Measurements from ENCODE around the gene ACBD6. TPM values are rescaled to one million over a fixed set of nuclear protein-coding genes. Genes with fewer than 3 reads are reported as not detected.

ACBD6 gene
- total RNA-seq, 1 experiment from 2014 or later, result 74.7 TPM

DNA sequence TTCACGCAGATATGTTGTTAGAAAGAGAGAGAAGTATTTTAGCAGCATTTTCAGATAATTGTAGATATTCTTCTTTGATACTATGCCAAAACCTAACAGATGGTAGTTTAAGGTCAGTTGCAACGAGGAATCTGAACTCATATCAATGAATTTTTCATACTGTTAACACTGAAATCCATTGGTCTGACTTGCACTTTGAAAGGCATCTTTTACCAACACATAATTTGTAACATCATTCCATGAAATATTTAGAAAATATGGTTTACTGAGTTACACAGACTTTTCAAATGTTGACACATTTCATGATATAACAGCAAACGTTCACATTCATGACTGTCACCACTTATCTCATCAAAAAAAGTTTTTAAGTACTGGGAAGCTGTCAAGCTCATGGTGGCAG lies 4.6 kb downstream of the ACBD6 start:
- intact Hi-C loops (cut with micrococcal nuclease; ENCODE audit: unreplicated experiment), result no loop called here
- Mint-ChIP-seq H3K4me1 (ENCODE audit: low read depth, unreplicated experiment) (no peaks in the 10 kb centered on the region), H3K9me3 (ENCODE audit: unreplicated experiment) (no peaks in the 10 kb centered on the region), H3K27me3 (ENCODE audit: insufficient read depth, unreplicated experiment) (no peaks in the 10 kb centered on the region), H3K4me3 (ENCODE audit: unreplicated experiment) (no peak overlapping the region), H3K36me3 (ENCODE audit: insufficient read depth, unreplicated experiment) (peaks cover 36% of the 10 kb centered on the region), H3K27ac (ENCODE audit: unreplicated experiment) (no peak overlapping the region)
- no peaks in the 10 kb centered on the region for H3K9me3 ChIP-seq
- BruUV-seq (replicated peaks), result no TSS peak
- DNase-seq, result no peak
- H3K36me3 ChIP-seq (ENCODE audit: control insufficient read depth, insufficient read depth, low read length), result no peaks in the 10 kb centered on the region
- no peak overlapping the region for H3K4me3 ChIP-seq (ENCODE audit: low read depth, low read length)
- peaks cover 7% of the 10 kb centered on the region; the same call in 1 of the 2 replicates for H3K4me1 ChIP-seq
- CTCF ChIA-PET, result no interaction called here
- POLR2A ChIA-PET, result no interaction called here
- H3K27me3 ChIP-seq (replicated peaks; ENCODE audit: control insufficient read depth, insufficient read depth, low read length), result no peaks in the 10 kb centered on the region
- TF ChIP-seq, protein P1, sequence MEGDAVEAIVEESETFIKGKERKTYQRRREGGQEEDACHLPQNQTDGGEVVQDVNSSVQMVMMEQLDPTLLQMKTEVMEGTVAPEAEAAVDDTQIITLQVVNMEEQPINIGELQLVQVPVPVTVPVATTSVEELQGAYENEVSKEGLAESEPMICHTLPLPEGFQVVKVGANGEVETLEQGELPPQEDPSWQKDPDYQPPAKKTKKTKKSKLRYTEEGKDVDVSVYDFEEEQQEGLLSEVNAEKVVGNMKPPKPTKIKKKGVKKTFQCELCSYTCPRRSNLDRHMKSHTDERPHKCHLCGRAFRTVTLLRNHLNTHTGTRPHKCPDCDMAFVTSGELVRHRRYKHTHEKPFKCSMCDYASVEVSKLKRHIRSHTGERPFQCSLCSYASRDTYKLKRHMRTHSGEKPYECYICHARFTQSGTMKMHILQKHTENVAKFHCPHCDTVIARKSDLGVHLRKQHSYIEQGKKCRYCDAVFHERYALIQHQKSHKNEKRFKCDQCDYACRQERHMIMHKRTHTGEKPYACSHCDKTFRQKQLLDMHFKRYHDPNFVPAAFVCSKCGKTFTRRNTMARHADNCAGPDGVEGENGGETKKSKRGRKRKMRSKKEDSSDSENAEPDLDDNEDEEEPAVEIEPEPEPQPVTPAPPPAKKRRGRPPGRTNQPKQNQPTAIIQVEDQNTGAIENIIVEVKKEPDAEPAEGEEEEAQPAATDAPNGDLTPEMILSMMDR (IDR thresholded peaks at IDR 0.05; ENCODE audit: insufficient read depth in 1 of 2, low read depth in 1 of 2, low read length in 1 of 2, severe bottlenecking in 1 of 2, unreplicated experiment in 1 of 2), result no peak

DNA sequence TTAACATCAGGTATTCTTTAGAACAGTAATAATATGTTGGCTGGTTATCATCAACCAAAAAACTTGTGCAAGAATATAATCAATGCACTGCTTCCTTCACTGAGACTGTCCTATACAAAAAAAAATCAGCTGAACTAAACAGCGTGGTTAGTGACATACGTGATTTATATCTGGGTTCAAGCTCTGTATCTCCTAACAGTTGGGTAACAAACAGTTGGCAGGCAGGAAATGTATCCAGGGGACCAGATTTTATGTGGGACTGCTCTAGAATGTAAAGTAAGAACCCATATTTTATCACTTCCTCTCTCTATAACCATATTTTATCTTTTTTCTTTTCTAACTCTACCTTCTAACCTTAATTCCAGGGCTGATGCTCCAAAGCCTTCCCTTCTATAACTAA lies 8.0 kb downstream of the ACBD6 start:
- Histone ChIP-seq H3K4me1 (no peaks in the 10 kb centered on the region), H3K4me3 (ENCODE audit: low read depth, low read length) (no peak overlapping the region), H3K36me3 (ENCODE audit: control insufficient read depth, insufficient read depth, low read length) (no peaks in the 10 kb centered on the region), H3K9me3 (no peaks in the 10 kb centered on the region), H3K27me3 (replicated peaks; ENCODE audit: control insufficient read depth, insufficient read depth, low read length) (no peaks in the 10 kb centered on the region)
- no peaks in the 10 kb centered on the region for H3K4me1 Mint-ChIP-seq (ENCODE audit: low read depth, unreplicated experiment)
- TF ChIP-seq, protein P1 (IDR thresholded peaks at IDR 0.05; ENCODE audit: insufficient read depth in 1 of 2, low read depth in 1 of 2, low read length in 1 of 2, severe bottlenecking in 1 of 2, unreplicated experiment in 1 of 2), result no peak
- H3K4me3 Mint-ChIP-seq (ENCODE audit: unreplicated experiment), result no peak overlapping the region
- ChIA-PET CTCF (interaction anchor here (0.5 kb wide), 1 partner anchor 16 kb away, joined by 5 read pairs; no protein-coding TSS in a partner anchor), POLR2A (no interaction called here)
- H3K9me3 Mint-ChIP-seq (ENCODE audit: unreplicated experiment), result no peaks in the 10 kb centered on the region
- H3K36me3 Mint-ChIP-seq (ENCODE audit: insufficient read depth, unreplicated experiment), result peaks cover 21% of the 10 kb centered on the region
- no peaks in the 10 kb centered on the region for H3K27me3 Mint-ChIP-seq (ENCODE audit: insufficient read depth, unreplicated experiment)
- intact Hi-C loops (cut with micrococcal nuclease; ENCODE audit: unreplicated experiment), result no loop called here
- no TSS peak for BruUV-seq (replicated peaks)
- no peak for DNase-seq
- no peak overlapping the region for H3K27ac Mint-ChIP-seq (ENCODE audit: unreplicated experiment)

DNA sequence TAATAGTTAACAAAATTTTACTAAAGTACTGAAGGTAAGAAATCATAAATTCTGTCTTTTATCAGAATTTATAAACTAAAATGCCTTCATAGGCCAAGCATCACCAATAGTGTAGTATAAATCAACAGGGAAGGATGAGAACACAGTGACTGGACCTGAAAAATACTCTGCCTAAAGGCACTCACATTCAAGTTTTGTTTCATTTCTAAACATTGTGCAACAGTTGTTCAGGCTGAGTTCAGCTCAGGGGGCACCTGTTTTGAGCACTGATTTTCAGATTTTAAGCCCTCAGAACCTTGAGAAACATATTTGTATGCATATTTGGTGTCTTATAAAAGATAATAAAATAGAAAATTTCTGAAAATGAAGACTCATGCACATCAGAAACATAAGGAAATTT lies 12.4 kb downstream of the ACBD6 start:
- intact Hi-C loops (cut with micrococcal nuclease; ENCODE audit: unreplicated experiment), result no loop called here
- no TSS peak for BruUV-seq (replicated peaks)
- Mint-ChIP-seq H3K4me1 (ENCODE audit: low read depth, unreplicated experiment) (no peaks in the 10 kb centered on the region), H3K4me3 (ENCODE audit: unreplicated experiment) (no peak overlapping the region), H3K27me3 (ENCODE audit: insufficient read depth, unreplicated experiment) (no peaks in the 10 kb centered on the region), H3K36me3 (ENCODE audit: insufficient read depth, unreplicated experiment) (peaks cover 46% of the 10 kb centered on the region), H3K9me3 (ENCODE audit: unreplicated experiment) (no peaks in the 10 kb centered on the region), H3K27ac (ENCODE audit: unreplicated experiment) (no peak overlapping the region)
- H3K36me3 ChIP-seq (ENCODE audit: control insufficient read depth, insufficient read depth, low read length), result no peaks in the 10 kb centered on the region; the same call in 1 of the 2 replicates
- POLR2A ChIA-PET, result interaction anchor here (0.5 kb wide), 1 partner anchor 8 kb away, joined by 3 read pairs; no protein-coding TSS in a partner anchor
- no peak overlapping the region for H3K4me3 ChIP-seq (ENCODE audit: low read depth, low read length)
- no peaks in the 10 kb centered on the region for H3K27me3 ChIP-seq (replicated peaks; ENCODE audit: control insufficient read depth, insufficient read depth, low read length)
- no peaks in the 10 kb centered on the region for H3K4me1 ChIP-seq
- no peaks in the 10 kb centered on the region for H3K9me3 ChIP-seq
- TF ChIP-seq, protein P1 (IDR thresholded peaks at IDR 0.05; ENCODE audit: insufficient read depth in 1 of 2, low read depth in 1 of 2, low read length in 1 of 2, severe bottlenecking in 1 of 2, unreplicated experiment in 1 of 2), result no peak
- CTCF ChIA-PET, result no interaction called here
- no peak for DNase-seq

Measured in Caco-2 (cell line).